ENCODE measurements around the gene MYADML2. TPM values are rescaled to one million over a fixed set of nuclear protein-coding genes. Genes with fewer than 3 reads are reported as not detected.

The MYADML2 gene
- total and polyA plus RNA-seq, 2 of the 8 experiments (the other 6 are each of a cell fraction or from before 2014, with no cell fraction given), result 0.26 to 0.47 TPM

DNA sequence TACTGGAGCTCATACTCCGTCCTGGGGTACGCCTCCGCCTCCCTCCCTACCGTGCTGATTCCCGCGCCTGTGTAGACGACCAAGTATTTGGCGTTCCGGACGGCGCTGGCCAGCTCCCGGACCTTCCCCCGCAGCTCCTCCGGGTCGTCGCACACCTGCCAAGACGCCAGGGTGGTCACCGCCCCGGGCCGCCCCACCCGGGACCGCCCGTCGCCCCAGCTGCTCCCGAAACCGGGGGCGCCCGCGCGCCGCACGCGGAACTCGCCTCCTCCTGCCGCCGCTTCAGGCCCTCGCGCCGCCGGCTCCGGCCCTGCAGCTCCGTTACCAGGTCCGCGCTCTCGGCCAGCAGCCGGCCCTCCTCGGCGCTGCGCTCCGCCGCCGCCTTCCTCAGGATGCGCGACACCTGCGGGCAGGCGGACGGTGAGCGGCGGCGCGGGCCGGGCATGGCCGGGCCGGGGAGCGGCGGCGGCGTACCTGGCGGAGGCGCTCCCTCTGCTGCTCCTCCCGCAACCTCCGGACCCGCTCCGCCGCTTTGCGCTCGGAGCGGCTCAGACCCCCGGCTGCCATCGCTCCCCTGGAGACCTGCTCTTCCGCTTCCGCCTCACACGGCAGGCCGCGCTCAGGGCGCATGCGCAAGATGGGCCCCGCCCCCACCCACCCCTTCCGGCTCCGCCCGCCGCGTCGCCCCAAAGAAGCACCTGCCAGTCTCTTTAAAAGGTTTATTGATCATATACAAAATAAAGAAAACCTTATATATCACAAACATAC is 29.3 kb downstream of the MYADML2 start, which contains the start of gene SIRT7 (continued):
- TF ChIP-seq, protein P1, sequence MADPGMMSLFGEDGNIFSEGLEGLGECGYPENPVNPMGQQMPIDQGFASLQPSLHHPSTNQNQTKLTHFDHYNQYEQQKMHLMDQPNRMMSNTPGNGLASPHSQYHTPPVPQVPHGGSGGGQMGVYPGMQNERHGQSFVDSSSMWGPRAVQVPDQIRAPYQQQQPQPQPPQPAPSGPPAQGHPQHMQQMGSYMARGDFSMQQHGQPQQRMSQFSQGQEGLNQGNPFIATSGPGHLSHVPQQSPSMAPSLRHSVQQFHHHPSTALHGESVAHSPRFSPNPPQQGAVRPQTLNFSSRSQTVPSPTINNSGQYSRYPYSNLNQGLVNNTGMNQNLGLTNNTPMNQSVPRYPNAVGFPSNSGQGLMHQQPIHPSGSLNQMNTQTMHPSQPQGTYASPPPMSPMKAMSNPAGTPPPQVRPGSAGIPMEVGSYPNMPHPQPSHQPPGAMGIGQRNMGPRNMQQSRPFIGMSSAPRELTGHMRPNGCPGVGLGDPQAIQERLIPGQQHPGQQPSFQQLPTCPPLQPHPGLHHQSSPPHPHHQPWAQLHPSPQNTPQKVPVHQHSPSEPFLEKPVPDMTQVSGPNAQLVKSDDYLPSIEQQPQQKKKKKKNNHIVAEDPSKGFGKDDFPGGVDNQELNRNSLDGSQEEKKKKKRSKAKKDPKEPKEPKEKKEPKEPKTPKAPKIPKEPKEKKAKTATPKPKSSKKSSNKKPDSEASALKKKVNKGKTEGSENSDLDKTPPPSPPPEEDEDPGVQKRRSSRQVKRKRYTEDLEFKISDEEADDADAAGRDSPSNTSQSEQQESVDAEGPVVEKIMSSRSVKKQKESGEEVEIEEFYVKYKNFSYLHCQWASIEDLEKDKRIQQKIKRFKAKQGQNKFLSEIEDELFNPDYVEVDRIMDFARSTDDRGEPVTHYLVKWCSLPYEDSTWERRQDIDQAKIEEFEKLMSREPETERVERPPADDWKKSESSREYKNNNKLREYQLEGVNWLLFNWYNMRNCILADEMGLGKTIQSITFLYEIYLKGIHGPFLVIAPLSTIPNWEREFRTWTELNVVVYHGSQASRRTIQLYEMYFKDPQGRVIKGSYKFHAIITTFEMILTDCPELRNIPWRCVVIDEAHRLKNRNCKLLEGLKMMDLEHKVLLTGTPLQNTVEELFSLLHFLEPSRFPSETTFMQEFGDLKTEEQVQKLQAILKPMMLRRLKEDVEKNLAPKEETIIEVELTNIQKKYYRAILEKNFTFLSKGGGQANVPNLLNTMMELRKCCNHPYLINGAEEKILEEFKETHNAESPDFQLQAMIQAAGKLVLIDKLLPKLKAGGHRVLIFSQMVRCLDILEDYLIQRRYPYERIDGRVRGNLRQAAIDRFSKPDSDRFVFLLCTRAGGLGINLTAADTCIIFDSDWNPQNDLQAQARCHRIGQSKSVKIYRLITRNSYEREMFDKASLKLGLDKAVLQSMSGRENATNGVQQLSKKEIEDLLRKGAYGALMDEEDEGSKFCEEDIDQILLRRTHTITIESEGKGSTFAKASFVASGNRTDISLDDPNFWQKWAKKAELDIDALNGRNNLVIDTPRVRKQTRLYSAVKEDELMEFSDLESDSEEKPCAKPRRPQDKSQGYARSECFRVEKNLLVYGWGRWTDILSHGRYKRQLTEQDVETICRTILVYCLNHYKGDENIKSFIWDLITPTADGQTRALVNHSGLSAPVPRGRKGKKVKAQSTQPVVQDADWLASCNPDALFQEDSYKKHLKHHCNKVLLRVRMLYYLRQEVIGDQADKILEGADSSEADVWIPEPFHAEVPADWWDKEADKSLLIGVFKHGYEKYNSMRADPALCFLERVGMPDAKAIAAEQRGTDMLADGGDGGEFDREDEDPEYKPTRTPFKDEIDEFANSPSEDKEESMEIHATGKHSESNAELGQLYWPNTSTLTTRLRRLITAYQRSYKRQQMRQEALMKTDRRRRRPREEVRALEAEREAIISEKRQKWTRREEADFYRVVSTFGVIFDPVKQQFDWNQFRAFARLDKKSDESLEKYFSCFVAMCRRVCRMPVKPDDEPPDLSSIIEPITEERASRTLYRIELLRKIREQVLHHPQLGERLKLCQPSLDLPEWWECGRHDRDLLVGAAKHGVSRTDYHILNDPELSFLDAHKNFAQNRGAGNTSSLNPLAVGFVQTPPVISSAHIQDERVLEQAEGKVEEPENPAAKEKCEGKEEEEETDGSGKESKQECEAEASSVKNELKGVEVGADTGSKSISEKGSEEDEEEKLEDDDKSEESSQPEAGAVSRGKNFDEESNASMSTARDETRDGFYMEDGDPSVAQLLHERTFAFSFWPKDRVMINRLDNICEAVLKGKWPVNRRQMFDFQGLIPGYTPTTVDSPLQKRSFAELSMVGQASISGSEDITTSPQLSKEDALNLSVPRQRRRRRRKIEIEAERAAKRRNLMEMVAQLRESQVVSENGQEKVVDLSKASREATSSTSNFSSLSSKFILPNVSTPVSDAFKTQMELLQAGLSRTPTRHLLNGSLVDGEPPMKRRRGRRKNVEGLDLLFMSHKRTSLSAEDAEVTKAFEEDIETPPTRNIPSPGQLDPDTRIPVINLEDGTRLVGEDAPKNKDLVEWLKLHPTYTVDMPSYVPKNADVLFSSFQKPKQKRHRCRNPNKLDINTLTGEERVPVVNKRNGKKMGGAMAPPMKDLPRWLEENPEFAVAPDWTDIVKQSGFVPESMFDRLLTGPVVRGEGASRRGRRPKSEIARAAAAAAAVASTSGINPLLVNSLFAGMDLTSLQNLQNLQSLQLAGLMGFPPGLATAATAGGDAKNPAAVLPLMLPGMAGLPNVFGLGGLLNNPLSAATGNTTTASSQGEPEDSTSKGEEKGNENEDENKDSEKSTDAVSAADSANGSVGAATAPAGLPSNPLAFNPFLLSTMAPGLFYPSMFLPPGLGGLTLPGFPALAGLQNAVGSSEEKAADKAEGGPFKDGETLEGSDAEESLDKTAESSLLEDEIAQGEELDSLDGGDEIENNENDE (IDR thresholded peaks at IDR 0.05; ENCODE audit: insufficient replicate concordance, low read length), result no peak
- TF ChIP-seq SUZ12 (IDR thresholded peaks at IDR 0.05; ENCODE audit: low read length) (no peak), RBBP5 (IDR thresholded peaks at IDR 0.05; ENCODE audit: borderline replicate concordance, low read depth, low read length) (no peak), JUN (IDR thresholded peaks at IDR 0.05; ENCODE audit: low read depth, low read length) (no peak), RXRA (IDR thresholded peaks at IDR 0.05; ENCODE audit: insufficient read depth, low read depth, low read length) (no peak), TAF1 (IDR thresholded peaks at IDR 0.05; ENCODE audit: low read depth, low read length) (peak; percentile 60), KDM1A (IDR thresholded peaks at IDR 0.05; ENCODE audit: borderline replicate concordance, low read length) (no peak), EP300 (IDR thresholded peaks at IDR 0.05; ENCODE audit: borderline replicate concordance in 1 of 2, low read depth in 2 of 2, low read length in 2 of 2) (no peak)
- TF ChIP-seq, protein P2, sequence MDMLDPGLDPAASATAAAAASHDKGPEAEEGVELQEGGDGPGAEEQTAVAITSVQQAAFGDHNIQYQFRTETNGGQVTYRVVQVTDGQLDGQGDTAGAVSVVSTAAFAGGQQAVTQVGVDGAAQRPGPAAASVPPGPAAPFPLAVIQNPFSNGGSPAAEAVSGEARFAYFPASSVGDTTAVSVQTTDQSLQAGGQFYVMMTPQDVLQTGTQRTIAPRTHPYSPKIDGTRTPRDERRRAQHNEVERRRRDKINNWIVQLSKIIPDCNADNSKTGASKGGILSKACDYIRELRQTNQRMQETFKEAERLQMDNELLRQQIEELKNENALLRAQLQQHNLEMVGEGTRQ (IDR thresholded peaks at IDR 0.05; ENCODE audit: low read length), result no peak
